Keratinocyte (primary cell): ENCODE data around the gene AGMAT. TPM values are rescaled to one million over a fixed set of nuclear protein-coding genes. Genes with fewer than 3 reads are reported as not detected.

Source experiments
- DNase-seq: peaks from one replicate; pipeline ENCODE4 v3.0.0-alpha.2; 2011; ENCODE audit warnings: low read depth, missing footprints, low spot score
- FAIRE-seq: peaks from 2 replicates; lab custom pipeline; 2011; peaks lifted over from hg19 to GRCh38; lab: Jason Lieb, UNC
- H2AFZ ChIP-seq: 2 replicates; pipeline ENCODE4 v1.6.0; 2012; ENCODE audit warnings: low read length, control low read depth, inconsistent platforms; ENCODE audit not compliant: control insufficient read depth
- H3K27ac ChIP-seq: 2 replicates; pipeline ENCODE4 v1.5.1; 2011; ENCODE audit warnings: low read length; ENCODE audit not compliant: control insufficient read depth, insufficient read depth
- H3K27me3 ChIP-seq: 3 replicates; pipeline ENCODE4 v1.6.0; 2011; ENCODE audit warnings: low read length; ENCODE audit not compliant: control insufficient read depth, insufficient read depth; ENCODE audit errors: extremely low read depth
- H3K36me3 ChIP-seq, 2 experiments: 2 replicates in 1 of 2; 3 replicates in 1 of 2; pipeline ENCODE4 v1.5.1; 2011; ENCODE audit warnings: low read length in 2 of 2, mild to moderate bottlenecking in 1 of 2; ENCODE audit not compliant: control insufficient read depth in 2 of 2, insufficient read depth in 2 of 2; ENCODE audit errors: extremely low read depth in 1 of 2
- H3K4me1 ChIP-seq: 3 replicates; pipeline ENCODE4 v1.5.1; 2011; ENCODE audit warnings: low read length; ENCODE audit not compliant: control insufficient read depth, insufficient read depth; ENCODE audit errors: extremely low read depth
- H3K4me2 ChIP-seq: 3 replicates; pipeline ENCODE4 v1.6.0; 2011; ENCODE audit warnings: low read depth, low read length; ENCODE audit not compliant: control insufficient read depth, insufficient read depth; ENCODE audit errors: extremely low read depth
- H3K4me3 ChIP-seq, 3 experiments: fragments of 200-600 bp in 1 of 3; sonication (generic) in 1 of 3; 2 replicates in 2 of 3; 3 replicates in 1 of 3; pipeline ENCODE4 v1.5.1; 2011 to 2016; ENCODE audit warnings: low read length in 3 of 3, mild to moderate bottlenecking in 3 of 3, control low read depth in 2 of 3, inconsistent platforms in 1 of 3, low read depth in 1 of 3, mixed read lengths in 1 of 3, mixed run types in 1 of 3, moderate library complexity in 1 of 3; ENCODE audit not compliant: control insufficient read depth in 2 of 3, insufficient read depth in 2 of 3; ENCODE audit errors: extremely low read depth in 1 of 3
- H3K79me2 ChIP-seq: 2 replicates; pipeline ENCODE4 v1.6.0; 2012; ENCODE audit warnings: low read length; ENCODE audit not compliant: control insufficient read depth, insufficient read depth
- H3K9ac ChIP-seq: 3 replicates; pipeline ENCODE4 v1.6.0; 2011; ENCODE audit warnings: low read length; ENCODE audit not compliant: control insufficient read depth, insufficient read depth; ENCODE audit errors: extremely low read depth
- H3K9me1 ChIP-seq: 3 replicates; pipeline ENCODE4 v1.6.0; 2011; ENCODE audit warnings: low read length; ENCODE audit not compliant: control insufficient read depth, insufficient read depth; ENCODE audit errors: extremely low read depth
- H3K9me3 ChIP-seq: 2 replicates; pipeline ENCODE4 v1.5.1; 2012; ENCODE audit warnings: low read depth, low read length; ENCODE audit not compliant: control insufficient read depth
- H4K20me1 ChIP-seq: 3 replicates; pipeline ENCODE4 v1.6.0; 2011; ENCODE audit warnings: low read length; ENCODE audit not compliant: control insufficient read depth, insufficient read depth; ENCODE audit errors: extremely low read depth
- EZH2 ChIP-seq: IDR thresholded peaks from one replicate; pipeline ENCODE4 v1.6.1; 2012; ENCODE audit warnings: inconsistent platforms, mild to moderate bottlenecking, low read length, moderate library complexity
- dilution Hi-C: fragments of 300-500 bp; cut with MboI; formaldehyde crosslinking; loops from one replicate; pipeline ENCODE4 v1.7.0; 2020; ENCODE audit warnings: low sequenced_read_pairs; ENCODE audit not compliant: extremely low pct_ligation_motif_present
- polyA plus RNA-seq, 5 experiments: library from polyadenylated mRNA; depleted of rRNA in 3 of 5; stranded (reverse) in 3 of 5; stranded (forward) in 1 of 5; unstranded in 1 of 5; fragments of >200 nt; gene quantifications; 1 replicate in 1 of 5; 2 replicates in 3 of 5; 3 replicates in 1 of 5; pipeline versions ENCODE4 v1.2.1 to v1.2.3, GENCODE V29; 2011 to 2012; ENCODE audit warnings: missing spikeins in 2 of 5, low read depth in 1 of 5, low replicate concordance in 1 of 5
- TF ChIP-seq, protein P1 (sequence below), 3 experiments: IDR thresholded peaks in 1 of 3; conservative IDR thresholded peaks in 1 of 3; optimal IDR thresholded peaks in 1 of 3; 2 replicates in 2 of 3; 3 replicates in 1 of 3; pipeline versions ENCODE3 to v1.5.1; 2011; ENCODE audit warnings: low read length in 3 of 3, mild to moderate bottlenecking in 3 of 3, moderate library complexity in 2 of 3, control low read depth in 1 of 3, inconsistent platforms in 1 of 3; ENCODE audit not compliant: insufficient read depth in 2 of 3; ENCODE audit errors: extremely low read depth in 1 of 3

AGMAT gene
- polyA plus RNA-seq, 1 donor (not counting 4 experiments of a cell fraction or from before 2014, with no cell fraction given) = 0.21 TPM

DNA sequence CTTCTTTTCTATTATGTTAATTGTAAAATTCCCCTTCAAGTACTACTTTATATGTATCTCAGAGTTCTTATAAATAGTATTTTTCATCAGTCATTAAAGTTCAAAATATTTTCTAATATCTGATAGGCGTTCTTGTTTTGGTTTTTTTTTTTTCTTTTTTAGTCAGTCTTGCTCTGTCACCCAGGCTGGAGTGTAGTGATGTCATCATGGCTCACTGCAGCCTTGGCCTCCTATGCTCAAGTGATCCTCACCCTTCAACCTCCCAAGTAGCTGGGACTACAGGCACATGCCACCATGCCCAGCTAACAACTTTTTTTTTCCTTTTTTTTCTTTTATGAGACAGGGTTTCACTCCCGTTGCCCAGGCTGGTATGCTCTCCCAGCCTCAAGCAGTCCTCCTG, 27.3 kb downstream of the AGMAT start:
- Histone ChIP-seq H4K20me1 (no peaks in the 10 kb centered on the region), H3K4me1 (peaks cover 6% of the 10 kb centered on the region), H3K9me3 (no peaks in the 10 kb centered on the region), H2AFZ (no peak overlapping the region), H3K9ac (no peak overlapping the region), H3K79me2 (no peaks in the 10 kb centered on the region), H3K4me3 (no peak overlapping the region), H3K9me1 (no peaks in the 10 kb centered on the region), H3K27ac (no peak overlapping the region), H3K4me2 (no peak overlapping the region), H3K36me3 (peaks cover 8% of the 10 kb centered on the region in 2 experiments), H3K27me3 (no peaks in the 10 kb centered on the region)
- FAIRE-seq (no peak), DNase-seq (no peak)
- dilution Hi-C loops = no loop called here
- no peak for TF ChIP-seq EZH2
- TF ChIP-seq, protein P1, sequence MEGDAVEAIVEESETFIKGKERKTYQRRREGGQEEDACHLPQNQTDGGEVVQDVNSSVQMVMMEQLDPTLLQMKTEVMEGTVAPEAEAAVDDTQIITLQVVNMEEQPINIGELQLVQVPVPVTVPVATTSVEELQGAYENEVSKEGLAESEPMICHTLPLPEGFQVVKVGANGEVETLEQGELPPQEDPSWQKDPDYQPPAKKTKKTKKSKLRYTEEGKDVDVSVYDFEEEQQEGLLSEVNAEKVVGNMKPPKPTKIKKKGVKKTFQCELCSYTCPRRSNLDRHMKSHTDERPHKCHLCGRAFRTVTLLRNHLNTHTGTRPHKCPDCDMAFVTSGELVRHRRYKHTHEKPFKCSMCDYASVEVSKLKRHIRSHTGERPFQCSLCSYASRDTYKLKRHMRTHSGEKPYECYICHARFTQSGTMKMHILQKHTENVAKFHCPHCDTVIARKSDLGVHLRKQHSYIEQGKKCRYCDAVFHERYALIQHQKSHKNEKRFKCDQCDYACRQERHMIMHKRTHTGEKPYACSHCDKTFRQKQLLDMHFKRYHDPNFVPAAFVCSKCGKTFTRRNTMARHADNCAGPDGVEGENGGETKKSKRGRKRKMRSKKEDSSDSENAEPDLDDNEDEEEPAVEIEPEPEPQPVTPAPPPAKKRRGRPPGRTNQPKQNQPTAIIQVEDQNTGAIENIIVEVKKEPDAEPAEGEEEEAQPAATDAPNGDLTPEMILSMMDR (optimal IDR thresholded peaks at IDR 0.05 in 1 of 3, IDR thresholded peaks at IDR 0.05 in 1 of 3, conservative IDR thresholded peaks at IDR 0.05 in 1 of 3; ENCODE audit: extremely low read depth in 1 of 3, insufficient read depth in 2 of 3, low read length in 3 of 3) = no peak

DNA sequence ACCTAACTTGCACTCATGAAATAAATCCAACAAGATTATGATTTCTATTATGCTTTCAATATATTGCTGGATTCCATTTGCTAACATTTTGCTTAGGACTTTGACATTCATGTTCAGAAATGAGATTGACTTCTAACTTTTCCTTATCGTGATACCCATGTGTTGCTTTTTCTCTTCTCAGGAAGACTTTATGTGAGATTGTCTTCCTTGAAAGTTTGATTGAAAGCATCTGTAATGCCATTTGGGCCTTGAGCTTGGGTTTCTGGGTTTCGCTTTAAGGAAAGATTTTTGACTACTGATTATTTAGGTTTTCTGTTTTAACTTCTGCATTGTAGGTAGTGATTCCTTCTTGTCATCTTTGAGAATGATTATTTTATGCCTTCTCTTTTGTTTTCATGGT, 27.8 kb downstream of the AGMAT start:
- dilution Hi-C loops = no loop called here
- Histone ChIP-seq H3K9ac (no peak overlapping the region), H3K4me2 (no peak overlapping the region), H3K27me3 (no peaks in the 10 kb centered on the region), H4K20me1 (no peaks in the 10 kb centered on the region), H3K79me2 (no peaks in the 10 kb centered on the region), H3K9me3 (no peaks in the 10 kb centered on the region), H3K9me1 (no peaks in the 10 kb centered on the region), H3K4me1 (peaks cover 6% of the 10 kb centered on the region), H3K27ac (no peak overlapping the region), H3K36me3 (peaks cover 5 to 7% of the 10 kb centered on the region in 2 experiments), H2AFZ (no peak overlapping the region), H3K4me3 (no peak overlapping the region)
- FAIRE-seq (no peak), DNase-seq (no peak)
- TF ChIP-seq EZH2 = no peak

DNA sequence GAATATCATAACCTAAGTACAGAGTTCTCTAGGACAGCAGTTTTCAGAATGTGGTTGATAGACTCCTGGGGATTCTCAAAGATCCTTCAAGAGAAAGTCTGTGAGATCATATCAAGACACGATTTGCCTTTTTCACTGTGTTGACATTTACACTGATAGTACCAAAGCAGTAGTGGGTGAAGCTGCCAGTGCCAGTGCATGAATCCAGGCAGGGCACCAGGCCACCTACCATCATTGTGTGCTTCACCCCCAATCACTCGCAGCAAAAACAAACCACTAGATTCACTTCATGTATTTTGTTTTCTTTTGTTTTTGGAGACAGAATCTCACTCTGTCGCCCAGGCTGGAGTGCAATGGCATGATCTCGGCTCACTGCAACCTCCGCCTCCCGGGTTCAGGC, 34.3 kb downstream of the AGMAT start:
- Histone ChIP-seq H3K9ac (no peak overlapping the region), H3K4me2 (no peak overlapping the region), H3K79me2 (no peaks in the 10 kb centered on the region), H3K27ac (no peak overlapping the region), H3K9me3 (no peaks in the 10 kb centered on the region), H3K36me3 (peaks cover 8 to 9% of the 10 kb centered on the region in 2 experiments), H3K4me1 (no peaks in the 10 kb centered on the region), H3K27me3 (no peaks in the 10 kb centered on the region), H3K9me1 (no peaks in the 10 kb centered on the region), H3K4me3 (no peak overlapping the region), H2AFZ (no peak overlapping the region), H4K20me1 (no peaks in the 10 kb centered on the region)
- TF ChIP-seq, protein P1 (optimal IDR thresholded peaks at IDR 0.05 in 1 of 3, IDR thresholded peaks at IDR 0.05 in 1 of 3, conservative IDR thresholded peaks at IDR 0.05 in 1 of 3; ENCODE audit: extremely low read depth in 1 of 3, insufficient read depth in 2 of 3, low read length in 3 of 3) = no peak
- TF ChIP-seq EZH2 = no peak
- FAIRE-seq = no peak
- dilution Hi-C loops = no loop called here
- DNase-seq = no peak
